ENCODE data around the gene TRIM38.
"Not testable (repeated sequence)": the region's sequence is repeated elsewhere in the genome, so short reads cannot be mapped to it uniquely, and the experiment has no call there.

Gene TRIM38, protein sequence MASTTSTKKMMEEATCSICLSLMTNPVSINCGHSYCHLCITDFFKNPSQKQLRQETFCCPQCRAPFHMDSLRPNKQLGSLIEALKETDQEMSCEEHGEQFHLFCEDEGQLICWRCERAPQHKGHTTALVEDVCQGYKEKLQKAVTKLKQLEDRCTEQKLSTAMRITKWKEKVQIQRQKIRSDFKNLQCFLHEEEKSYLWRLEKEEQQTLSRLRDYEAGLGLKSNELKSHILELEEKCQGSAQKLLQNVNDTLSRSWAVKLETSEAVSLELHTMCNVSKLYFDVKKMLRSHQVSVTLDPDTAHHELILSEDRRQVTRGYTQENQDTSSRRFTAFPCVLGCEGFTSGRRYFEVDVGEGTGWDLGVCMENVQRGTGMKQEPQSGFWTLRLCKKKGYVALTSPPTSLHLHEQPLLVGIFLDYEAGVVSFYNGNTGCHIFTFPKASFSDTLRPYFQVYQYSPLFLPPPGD

DNA sequence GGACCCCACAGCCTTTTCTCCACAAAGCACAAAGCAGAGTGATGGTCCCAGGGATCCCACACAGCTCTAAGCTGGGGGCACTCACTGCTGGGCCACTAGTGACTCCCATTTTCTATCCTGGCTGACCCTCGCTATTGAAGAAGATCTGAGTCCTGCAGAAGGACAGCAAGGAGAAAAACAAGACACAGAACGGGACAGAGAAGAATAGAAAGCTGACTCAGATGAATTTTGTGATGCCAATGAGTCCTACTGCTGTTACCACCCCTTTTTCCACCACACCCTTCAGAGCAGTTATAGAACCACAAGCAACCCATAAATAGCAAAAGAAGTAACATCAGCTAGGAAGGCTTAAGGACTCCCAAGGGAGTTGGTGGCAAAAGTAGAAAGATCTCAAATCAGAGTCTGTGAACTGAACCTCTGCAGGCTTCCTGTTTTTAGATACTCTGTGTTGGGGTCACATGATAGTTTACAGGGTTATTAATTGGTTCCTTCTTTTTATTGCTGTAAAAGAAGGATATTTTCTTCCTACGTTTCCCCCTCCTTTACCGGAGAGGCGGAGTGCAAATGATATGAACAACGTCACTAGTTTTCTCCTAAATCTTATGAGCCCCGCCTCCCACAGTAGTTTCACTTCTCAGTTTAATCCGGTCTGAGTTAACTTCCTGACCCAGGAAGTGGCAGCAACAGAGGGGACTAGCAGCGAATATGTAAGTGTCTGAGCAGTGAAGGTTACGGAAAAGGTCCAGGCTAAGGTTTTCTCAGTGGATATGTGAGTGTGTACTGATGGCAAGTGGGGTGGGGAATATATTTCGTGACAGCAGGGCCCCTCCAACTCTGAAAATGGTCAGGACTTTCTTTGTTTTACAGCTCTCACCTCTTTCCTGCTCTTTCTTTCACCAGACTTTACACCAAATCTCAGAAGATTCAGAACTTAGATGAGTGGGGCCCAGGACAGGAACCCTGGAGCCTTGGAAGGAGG, at the start of gene TRIM38:
TSS of gene TRIM38 (plus strand) at position 654 of the 979 bp plus-strand sequence. CDS start 3,721 bp downstream, outside the sequence.
- peak; percentile 86 for DNase-seq (ENCODE audit: low spot score)

DNA sequence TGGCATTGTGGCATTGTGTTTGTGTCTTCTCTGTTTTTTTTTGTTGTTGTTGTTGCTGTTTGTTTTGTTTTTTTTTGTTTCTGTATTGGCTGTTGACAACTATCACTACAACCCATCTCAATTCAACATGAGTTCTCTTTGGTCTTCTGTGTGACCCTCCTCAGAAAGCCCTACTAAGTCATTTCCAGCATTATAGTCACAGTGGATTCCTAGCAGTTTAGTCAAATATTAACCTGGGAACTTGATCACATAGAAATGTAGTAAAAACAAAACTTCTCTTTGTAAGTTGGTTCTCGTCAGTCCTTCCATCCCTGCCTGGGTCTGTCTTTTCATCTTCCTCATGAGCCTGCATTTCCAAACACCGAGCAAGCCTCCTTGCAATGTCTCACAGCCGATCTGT, 48.9 kb upstream of the TRIM38 start:
- no peak for DNase-seq (ENCODE audit: low spot score)

DNA sequence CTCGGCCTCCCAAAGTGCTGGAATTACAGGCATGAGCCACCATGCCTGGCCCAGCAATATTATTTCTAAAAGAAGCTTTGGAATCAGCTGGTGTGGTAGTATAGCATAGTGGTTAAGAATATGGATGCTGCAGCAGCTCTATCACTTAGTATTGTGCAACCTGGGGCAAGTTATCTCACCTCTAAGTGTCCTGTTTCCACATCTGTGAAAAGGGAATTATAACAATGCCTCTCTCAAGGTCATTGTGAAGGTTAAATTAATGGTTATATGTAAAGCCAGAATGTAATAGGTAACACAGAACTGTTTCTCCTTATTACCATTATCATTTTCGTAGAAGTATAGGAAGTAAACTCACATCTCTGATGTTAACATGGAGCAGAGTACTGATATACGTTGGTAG, 46.3 kb upstream of the TRIM38 start:
- DNase-seq (ENCODE audit: low spot score): no peak

DNA sequence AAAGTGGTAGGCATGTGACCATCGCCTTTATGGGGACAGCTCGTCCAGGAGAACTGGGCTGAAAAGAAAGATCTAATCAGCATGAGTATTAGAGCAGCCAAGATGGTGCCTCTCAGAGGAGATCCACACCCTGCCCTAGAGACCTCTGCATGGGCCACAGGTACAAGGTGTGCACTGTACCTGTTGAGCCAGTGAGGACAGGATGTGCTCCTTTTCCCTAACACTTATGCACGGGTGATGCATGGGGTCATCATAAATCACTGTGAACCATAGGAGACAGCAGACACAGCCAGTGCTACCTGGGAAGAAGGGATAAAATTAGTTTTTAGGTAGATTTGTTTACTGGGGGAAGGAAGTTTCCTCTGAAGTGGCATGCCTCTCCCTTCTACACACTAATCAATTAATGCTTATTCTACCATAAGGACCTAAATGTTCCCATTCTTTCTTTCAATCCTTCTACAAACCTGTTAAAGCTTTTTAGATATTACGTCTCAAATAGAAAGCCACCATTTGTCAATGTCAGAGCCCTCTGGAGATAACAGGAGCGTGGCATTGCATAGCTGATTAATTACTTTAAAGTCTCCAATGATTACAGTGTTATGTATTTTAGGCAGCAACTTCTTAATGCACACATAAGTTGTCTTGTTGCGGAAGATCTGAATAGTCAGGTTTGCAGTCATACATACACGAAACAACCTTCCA, 45.7 kb upstream of the TRIM38 start:
- DNase-seq (ENCODE audit: low spot score): no peak

DNA sequence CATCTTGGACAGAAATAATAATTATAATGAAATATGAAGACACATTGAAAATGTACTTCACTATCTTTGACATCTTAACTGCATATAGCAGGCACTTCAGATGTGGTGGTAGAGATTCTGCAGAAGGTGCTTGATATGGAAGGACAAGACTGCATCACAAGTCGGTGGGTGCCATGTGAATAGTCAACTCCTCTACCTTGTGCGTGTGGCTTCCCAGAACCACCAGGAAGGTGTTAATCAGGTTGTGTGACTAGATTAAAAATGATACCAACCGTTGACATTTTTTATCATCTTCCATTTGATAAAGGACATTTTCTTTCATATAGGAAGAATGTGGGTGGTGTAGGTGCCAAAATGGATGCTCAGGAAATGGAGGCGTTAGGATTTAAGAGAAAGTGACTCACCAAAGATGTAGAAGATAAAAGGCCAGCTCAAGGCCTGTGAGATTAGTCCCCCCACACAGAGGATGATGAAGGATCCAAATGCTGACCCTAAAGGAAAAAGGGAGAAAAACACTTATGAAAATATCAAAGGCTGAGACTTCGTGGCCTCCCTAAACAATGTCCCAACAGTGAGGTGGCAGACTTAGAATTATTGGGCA, 44.4 kb upstream of the TRIM38 start:
- DNase-seq (ENCODE audit: low spot score): no peak

DNA sequence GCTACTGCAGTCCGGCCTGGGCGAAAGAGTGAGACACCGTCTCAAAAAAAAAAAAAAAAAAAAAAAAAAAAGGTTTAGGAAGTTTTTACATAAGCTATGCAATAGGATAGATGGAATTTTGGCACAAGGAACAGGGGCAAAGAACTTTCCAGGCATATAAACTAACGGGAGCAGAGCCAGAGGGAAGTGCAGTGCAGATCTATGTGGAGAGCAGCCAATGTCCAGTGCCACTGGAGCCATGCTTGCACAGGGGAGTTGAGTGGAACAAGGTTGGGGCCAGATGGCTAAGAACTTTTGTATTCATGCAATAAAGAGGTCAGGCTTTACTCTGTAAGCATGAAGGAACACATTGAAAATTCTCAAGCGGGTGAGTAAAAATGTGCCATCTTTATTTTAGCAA, 42.9 kb upstream of the TRIM38 start:
- DNase-seq (ENCODE audit: low spot score): no peak

DNA sequence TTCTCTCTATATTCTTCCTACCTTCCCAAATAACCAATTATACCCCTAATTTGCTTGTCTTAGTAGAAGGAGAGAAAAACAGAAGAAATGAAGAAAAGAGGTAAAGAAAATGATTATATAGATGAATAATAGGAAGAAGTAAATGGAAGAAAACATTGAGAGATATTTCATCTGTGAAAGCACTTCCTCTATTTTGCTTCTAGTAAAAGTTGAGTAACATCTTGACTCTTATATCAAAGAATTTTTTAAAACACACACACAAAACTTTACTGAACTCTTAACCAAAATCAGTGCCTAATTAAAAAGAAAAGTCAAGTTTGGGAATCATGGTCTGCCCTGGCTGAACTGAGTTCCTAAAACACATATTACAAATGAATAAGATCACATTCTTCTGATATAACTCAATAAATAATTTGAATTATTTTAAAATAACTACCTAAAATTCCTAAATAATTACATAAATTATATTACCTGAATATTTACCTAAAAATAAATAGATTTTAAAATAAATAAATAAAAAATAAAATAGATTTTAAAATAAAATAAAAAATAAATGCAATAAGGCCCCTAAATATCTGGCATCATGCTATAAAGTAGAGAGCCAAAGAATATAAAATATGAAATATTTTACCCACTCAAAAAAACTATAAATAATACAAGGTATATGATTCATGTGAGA, 40.9 kb upstream of the TRIM38 start:
- DNase-seq (ENCODE audit: low spot score): no peak

DNA sequence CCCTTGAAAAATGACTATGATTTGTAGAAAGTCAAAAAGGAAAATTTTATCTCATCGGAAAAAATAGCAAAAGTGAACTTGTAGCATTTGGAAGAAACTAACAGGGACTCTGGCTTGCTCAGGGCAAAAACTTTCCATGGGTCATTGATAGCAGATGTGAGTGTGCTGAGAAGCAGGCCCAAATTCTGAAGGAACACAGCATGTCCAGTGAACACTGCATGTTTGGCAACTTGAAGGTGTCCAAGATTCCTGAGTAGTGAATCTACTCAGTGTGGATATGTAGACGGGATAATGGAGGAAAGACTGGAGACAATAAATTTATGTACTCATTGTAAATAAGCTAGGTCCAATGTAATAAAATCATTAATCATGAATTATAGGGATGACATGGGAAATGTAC, 40.3 kb upstream of the TRIM38 start:
- no peak for DNase-seq (ENCODE audit: low spot score)

DNA sequence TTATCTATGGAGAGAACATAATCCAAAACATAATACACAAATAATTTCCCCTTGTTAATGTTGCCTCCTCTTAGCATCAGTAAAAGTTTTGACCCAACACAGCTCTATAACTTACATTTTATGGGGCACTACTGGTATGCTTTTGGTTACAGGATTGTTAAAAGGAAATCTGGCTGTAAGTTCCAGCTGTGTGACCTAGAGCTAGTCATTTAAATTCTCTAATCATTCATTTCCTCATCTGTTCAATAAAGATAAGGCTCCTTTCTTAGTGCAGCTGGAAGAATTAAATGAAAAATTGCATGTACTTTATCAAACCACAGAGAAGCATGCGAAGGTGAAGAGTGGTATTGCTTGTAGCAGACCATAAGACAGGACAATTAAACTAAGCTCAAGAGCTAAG, 36.7 kb upstream of the TRIM38 start:
- DNase-seq (ENCODE audit: low spot score): no peak

DNA sequence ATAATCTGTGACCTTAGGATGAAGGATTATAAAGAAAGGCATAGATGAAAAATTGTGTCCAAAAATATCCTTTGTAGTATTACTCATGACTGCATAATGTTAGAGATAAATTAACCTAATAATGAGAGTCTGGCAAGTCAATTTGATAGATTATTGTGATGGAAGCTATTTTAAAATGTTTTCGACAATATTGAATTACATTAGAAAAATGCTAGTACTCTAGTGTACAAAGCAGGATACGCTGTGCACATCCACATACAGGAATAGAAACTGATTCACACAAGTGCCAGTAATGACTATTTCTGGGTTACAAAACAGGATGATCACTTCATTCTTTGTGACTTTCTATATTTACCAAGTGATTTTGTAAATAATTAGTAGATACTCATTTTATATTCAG, 35.4 kb upstream of the TRIM38 start:
- DNase-seq (ENCODE audit: low spot score): no peak

DNA sequence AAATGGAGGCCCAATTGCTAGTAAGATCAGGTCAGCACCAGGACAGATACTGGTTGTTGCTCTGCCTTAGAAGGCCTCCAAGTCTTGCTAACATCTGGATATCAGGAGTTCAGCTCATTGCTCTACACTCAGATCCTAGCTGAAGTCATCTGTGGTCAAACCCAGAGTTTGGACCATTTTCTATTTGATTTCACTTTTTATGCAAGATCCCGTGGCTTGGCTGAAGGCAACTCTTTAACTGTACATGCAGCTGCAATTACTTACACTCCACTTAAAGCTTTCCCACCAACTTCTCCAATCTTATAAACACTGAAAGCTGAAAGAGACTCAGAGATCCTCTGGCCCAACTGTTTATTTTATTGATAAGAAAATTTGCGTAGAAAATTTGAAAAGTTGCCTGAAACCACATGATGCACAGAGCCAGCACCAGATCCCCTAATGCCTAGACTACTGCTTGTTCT, 34.8 kb upstream of the TRIM38 start:
- no peak for DNase-seq (ENCODE audit: low spot score)

DNA sequence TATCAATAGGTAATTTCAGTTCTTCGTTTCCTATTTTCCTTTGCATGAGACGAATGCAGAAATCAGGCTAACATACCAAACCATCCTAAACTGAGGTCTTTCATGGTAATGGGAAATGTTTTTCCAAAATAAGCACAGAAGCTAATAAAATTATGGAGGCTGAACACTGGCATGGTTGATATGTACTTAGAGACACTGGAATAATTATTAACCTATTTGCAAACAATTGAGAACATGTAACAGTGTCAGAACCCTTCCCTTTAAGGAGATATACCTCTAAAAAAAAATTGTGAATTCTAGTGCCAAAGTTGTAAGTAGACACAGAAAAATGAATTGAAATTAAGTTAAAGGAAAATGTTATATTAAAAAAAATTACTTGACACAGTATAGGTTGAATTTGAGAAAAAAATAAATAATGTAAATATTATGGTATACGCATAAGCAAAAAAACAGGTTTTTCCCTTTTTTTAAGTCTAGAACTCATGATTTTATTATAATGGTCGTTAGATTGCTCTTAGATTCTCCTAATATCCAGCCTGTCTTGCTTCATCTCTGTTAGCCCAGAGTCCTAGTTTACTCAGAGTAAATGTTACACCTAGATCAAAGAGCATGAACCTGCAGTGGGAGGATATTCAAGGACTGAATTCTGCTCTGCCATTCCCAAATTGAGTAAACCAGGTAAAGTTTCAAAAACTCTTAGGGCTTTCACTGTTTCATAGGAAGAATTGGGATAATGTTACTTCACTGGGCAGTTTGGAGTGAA, 33.9 kb upstream of the TRIM38 start:
- no peak for DNase-seq (ENCODE audit: low spot score)

DNA sequence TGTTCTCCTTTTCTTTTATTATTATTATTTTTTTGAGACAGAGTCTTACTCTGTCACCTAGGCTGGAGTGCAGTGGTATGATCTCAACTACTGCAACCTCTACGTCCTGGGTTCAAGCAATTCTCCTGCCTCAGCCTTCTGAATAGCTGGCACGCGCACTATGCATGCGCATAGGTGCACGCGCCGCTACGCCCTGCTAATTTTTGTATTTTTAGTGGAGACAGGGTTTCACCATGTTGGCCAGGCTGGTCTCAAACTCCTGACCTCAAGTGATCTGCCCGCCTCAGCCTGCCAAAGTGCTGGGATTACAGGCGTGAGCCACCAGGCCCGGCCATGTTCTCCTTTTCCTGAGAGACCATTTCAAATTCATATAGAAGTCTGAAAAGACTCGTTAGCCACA, 32.8 kb upstream of the TRIM38 start:
- DNase-seq (ENCODE audit: low spot score): not testable (repeated sequence)

DNA sequence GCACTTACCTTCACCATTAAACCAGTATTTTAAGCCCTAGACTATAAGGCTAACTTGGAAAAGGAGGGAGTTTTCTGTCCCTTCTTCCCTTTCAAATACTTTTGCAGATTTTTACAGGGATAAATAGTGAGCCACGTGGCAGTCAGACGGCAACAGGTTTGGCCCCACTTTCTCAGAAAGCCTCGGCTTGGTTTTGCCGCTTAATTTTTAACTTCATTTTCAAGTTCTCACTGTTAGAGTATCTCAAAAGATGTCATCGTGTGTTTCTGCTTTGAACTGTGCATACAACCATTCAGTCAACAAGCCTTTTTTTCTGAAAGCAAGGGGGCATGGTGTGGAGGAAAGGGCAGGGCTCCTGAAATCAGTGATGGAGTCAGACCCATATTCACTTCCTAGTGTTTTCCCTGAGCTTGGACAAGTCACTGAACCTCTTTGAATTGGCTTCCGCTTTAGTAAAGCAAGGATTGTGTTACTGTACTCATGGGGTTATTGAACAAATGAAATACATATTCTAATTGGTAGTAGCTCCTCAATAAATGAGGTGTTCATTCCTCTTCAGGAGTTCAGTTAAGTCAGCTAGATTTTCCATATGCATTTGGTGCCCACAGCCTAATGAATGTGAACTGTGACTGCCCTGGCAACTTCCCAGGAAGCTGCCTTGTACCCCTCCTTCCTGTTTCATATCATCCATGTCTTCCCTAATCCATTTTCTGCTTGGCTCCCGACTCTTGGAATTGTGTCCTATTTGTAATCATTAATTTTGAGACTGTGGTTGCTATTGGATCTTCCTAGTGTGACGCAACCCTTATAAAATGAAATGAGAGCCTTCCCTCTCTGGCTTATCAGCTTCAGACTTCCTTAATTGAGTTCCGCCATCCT, 31.8 kb upstream of the TRIM38 start, which contains the start of gene SLC17A2:
TSS of gene SLC17A2 (minus strand) at position 160 of the 879 bp plus-strand sequence. CDS start 4,895 bp downstream, outside the sequence.
- DNase-seq (ENCODE audit: low spot score): no peak

DNA sequence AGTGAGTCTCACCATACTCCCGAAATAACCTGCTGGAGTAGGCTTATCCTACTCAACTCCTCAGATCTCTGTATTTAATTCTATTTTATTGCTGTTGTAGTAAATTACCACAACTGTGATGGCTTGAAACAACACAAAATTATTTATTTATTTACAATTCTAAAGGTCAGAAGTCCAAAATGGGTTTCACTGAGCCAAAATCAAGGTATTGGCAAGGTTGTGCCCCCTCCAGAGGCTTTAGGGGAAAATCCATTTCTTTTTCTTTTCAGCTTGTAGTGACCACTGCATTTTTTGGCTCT, 31.2 kb upstream of the TRIM38 start:
- DNase-seq (ENCODE audit: low spot score): no peak

DNA sequence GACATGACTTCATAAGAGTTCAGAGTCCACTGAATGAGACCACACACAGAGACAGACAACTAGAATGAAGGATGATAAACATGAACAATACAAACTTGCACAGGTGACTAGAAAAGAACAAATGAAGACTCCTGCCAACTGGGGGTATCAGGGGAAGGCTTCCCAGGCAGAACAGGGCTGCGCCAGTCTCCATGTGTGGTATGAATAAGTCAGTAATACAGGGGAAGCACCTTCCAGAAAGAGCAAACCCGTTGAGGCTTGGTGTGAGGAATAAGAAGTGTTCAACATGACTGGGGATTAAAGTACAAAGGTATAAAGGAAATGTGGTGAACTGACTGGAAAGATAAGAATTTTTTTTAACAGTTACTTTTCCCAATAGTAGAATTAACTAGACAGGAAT, 28.4 kb upstream of the TRIM38 start:
- no peak for DNase-seq (ENCODE audit: low spot score)

DNA sequence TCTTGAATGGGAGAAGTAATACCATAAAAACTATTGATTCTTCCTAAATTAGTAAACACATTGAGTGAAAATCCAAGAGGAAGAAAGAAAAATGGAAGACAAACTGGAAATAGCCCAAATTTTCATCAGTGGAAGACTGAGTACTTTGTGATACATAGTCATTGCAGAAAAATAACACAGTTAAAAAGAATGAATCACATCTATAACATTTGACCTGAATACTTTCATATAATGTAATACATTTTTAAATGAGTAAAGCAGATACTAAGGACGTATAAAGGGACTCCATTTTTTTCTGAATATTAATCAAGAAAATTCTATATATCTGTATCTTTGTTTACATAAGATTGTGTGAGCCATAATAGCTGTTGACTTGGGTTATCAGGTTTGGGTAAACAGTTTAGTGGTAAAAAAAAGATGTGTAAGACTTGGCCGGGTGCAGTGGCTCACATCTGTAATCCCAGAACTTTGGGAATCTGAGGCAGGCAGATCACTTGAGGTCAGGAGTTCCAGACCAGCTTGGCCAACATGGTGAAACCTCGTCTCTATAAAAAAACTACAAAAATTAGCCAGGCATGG, 27.8 kb upstream of the TRIM38 start:
- DNase-seq (ENCODE audit: low spot score): no peak

DNA sequence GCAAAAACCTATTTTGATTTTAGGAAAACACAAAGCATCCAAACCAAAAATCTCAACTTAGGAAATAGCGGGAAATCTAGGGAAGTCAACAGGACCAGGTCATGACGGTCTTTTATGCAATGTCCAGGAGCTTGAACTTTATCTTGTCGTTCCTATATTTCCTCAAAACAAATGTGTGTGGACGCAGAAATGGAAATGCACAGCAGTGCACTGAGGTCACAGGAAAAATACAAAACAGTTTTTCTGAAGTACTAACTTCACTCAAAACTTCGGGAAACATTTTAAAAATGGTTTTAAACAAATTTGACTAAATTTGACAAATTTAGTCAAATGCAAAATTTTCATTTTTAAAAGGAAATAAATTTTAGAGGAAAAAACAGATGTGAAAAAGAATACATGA, 26.6 kb upstream of the TRIM38 start:
- no peak for DNase-seq (ENCODE audit: low spot score)

DNA sequence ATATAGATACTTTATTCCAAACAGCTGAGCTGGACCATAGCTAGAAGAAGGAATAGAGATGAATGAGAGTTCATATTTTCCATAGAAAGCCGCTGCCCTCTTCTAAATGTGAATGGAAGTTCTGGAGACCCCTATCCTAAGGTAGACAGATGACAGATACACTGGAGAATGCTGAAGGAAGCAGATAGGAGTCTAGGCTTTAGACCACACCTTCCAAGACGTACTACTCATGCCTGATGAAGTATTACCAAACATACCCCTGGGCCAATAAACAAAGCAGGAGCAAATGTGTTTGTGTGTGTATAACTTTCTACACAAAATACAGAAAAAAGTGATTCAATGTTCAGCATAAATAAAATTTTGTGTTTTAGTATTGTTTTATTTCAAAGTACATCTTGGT, 23.0 kb upstream of the TRIM38 start:
- no peak for DNase-seq (ENCODE audit: low spot score)
